ENCODE measurements around the gene CES3. TPM values are rescaled to one million over a fixed set of nuclear protein-coding genes. Genes with fewer than 3 reads are reported as not detected.

The CES3 gene
- total RNA-seq, 1 donor from 2014 or later, result 4.1 TPM

GRCh38 chr16:66918803-66919568 is 42.1 kb upstream of the CES3 start, which contains the start of gene CDH16:
TSS of gene CDH16 (minus strand) at chr16:66918885. CDS start at chr16:66918065, 820 bp downstream.
- peaks cover 19% of the 10 kb centered on the region for H3K4me1 Mint-ChIP-seq (ENCODE audit: low read depth, unreplicated experiment)

GRCh38 chr16:66919569-66920298 is 41.3 kb upstream of the CES3 start:
- Mint-ChIP-seq H3K4me1 (ENCODE audit: low read depth, unreplicated experiment) (peaks cover 20% of the 10 kb centered on the region), H3K27me3 (ENCODE audit: unreplicated experiment) (peaks cover 10% of the 10 kb centered on the region), H3K9me3 (ENCODE audit: unreplicated experiment) (peaks cover 11% of the 10 kb centered on the region), H3K4me3 (ENCODE audit: unreplicated experiment) (no peak overlapping the region), H3K36me3 (ENCODE audit: unreplicated experiment) (peaks cover 4% of the 10 kb centered on the region), H3K27ac (ENCODE audit: unreplicated experiment) (peak overlapping the region; percentile 50)
- no peak for DNase-seq
- TF ChIP-seq CTCF (IDR thresholded peaks at IDR 0.05; ENCODE audit: partially characterized antibody, unreplicated experiment), result no peak

More at GRCh38 chr16:66918803-66919568, 42.1 kb upstream of the CES3 start, which contains the start of gene CDH16:
- H3K4me3 Mint-ChIP-seq (ENCODE audit: unreplicated experiment), result peak within 1 kb of the TSS; percentile 28
- H3K9me3 Mint-ChIP-seq (ENCODE audit: unreplicated experiment), result peaks cover 9% of the 10 kb centered on the region
- H3K36me3 Mint-ChIP-seq (ENCODE audit: unreplicated experiment), result peaks cover 4% of the 10 kb centered on the region
- H3K27ac Mint-ChIP-seq (ENCODE audit: unreplicated experiment), result peak within 1 kb of the TSS; percentile 50
- H3K27me3 Mint-ChIP-seq (ENCODE audit: unreplicated experiment), result peaks cover 10% of the 10 kb centered on the region
- peak; percentile 60 for DNase-seq
- no peak for TF ChIP-seq CTCF (IDR thresholded peaks at IDR 0.05; ENCODE audit: partially characterized antibody, unreplicated experiment)

GRCh38 chr16:66920299-66920590 is 40.8 kb upstream of the CES3 start:
- no peak for DNase-seq
- peaks cover 10% of the 10 kb centered on the region for H3K27me3 Mint-ChIP-seq (ENCODE audit: unreplicated experiment)
- no peak overlapping the region for H3K27ac Mint-ChIP-seq (ENCODE audit: unreplicated experiment)
- H3K9me3 Mint-ChIP-seq (ENCODE audit: unreplicated experiment), result peaks cover 11% of the 10 kb centered on the region
- peaks cover 20% of the 10 kb centered on the region for H3K4me1 Mint-ChIP-seq (ENCODE audit: low read depth, unreplicated experiment)
- no peak overlapping the region for H3K4me3 Mint-ChIP-seq (ENCODE audit: unreplicated experiment)
- peaks cover 4% of the 10 kb centered on the region for H3K36me3 Mint-ChIP-seq (ENCODE audit: unreplicated experiment)
- no peak for TF ChIP-seq CTCF (IDR thresholded peaks at IDR 0.05; ENCODE audit: partially characterized antibody, unreplicated experiment)

GRCh38 chr16:66920924-66921680 is 40.0 kb upstream of the CES3 start:
- Mint-ChIP-seq H3K27ac (ENCODE audit: unreplicated experiment) (no peak overlapping the region), H3K4me1 (ENCODE audit: low read depth, unreplicated experiment) (peaks cover 20% of the 10 kb centered on the region), H3K9me3 (ENCODE audit: unreplicated experiment) (peaks cover 11% of the 10 kb centered on the region), H3K27me3 (ENCODE audit: unreplicated experiment) (peaks cover 15% of the 10 kb centered on the region), H3K4me3 (ENCODE audit: unreplicated experiment) (no peak overlapping the region), H3K36me3 (ENCODE audit: unreplicated experiment) (peaks cover 4% of the 10 kb centered on the region)
- no peak for TF ChIP-seq CTCF (IDR thresholded peaks at IDR 0.05; ENCODE audit: partially characterized antibody, unreplicated experiment)
- no peak for DNase-seq

Measured in glutamatergic neuron (in vitro differentiated cells).